Measurements from ENCODE around the gene IMP4. TPM values are rescaled to one million over a fixed set of nuclear protein-coding genes. Genes with fewer than 3 reads are reported as not detected.

The IMP4 gene
- total and polyA plus RNA-seq, 2 of the 4 experiments (the other 2 are of a cell fraction) = 154 to 169 TPM

- H4K8ac ChIP-seq (ENCODE audit: low read depth in 2 of 2, low read length in 2 of 2) = no peak overlapping the region
- H3K56ac ChIP-seq (ENCODE audit: extremely low read depth, insufficient read depth, low read length) = no peak overlapping the region
- no peak overlapping the region for H3K4me3 ChIP-seq (ENCODE audit: insufficient read depth, low read depth, low read length)
- peaks cover 8 to 19% of the 10 kb centered on the region in 2 experiments; a peak in 3 of 4 replicates for H3K79me1 ChIP-seq (ENCODE audit: low read depth in 1 of 2, low read length in 2 of 2)
- H3K27me3 ChIP-seq (ENCODE audit: control insufficient read depth, insufficient read depth, low read length) = no peaks in the 10 kb centered on the region
- ATAC-seq (ENCODE audit: low read depth) = no peak
- H2BK5ac ChIP-seq (ENCODE audit: low read depth, low read length, poor library complexity, severe bottlenecking) = no peak overlapping the region
- H2AFZ ChIP-seq (replicated peaks; ENCODE audit: low read length, poor library complexity) = no peak overlapping the region
- dilution Hi-C loops (cut with HindIII; ENCODE audit: low sequenced_read_pairs, unreplicated experiment) (no loop called here), intact Hi-C loops (cut with micrococcal nuclease) (no loop called here), in situ Hi-C loops (cut with MboI; ENCODE audit: low sequenced_read_pairs) (loop anchor here (25.0 kb wide), 1 partner anchor 754 kb away; the partner anchor contains the start of gene PLEKHB2)
- CTCF ChIA-PET = interaction anchor here (0.6 kb wide), 1 partner anchor 45 kb away, joined by 3 read pairs; no protein-coding TSS in a partner anchor
- no peaks in the 10 kb centered on the region for H3K36me3 ChIP-seq (ENCODE audit: control insufficient read depth, insufficient read depth, low read length)
- no TSS peak for BruUV-seq (replicated peaks)
- WGBS, 2 experiments (ENCODE audit: extremely low coverage in 2 of 2, insufficient read length in 1 of 2) = 93% methylated on average over 11 of the region's 33 CpGs; no CpG with 5 or more reads in 1 of the 2 experiments
- H3K4ac ChIP-seq (ENCODE audit: low read depth, low read length) = no peak overlapping the region
- no peak overlapping the region for H3K23ac ChIP-seq (ENCODE audit: low read depth, low read length)
- no peak overlapping the region for H3K18ac ChIP-seq (ENCODE audit: low read depth, low read length)
- no peak overlapping the region for H3K27ac ChIP-seq (ENCODE audit: insufficient read depth, low read length)
- peak overlapping the region; percentile 3 for H2AK9ac ChIP-seq (replicated peaks; ENCODE audit: low read depth, low read length, poor library complexity)
- POLR2A ChIA-PET (ENCODE audit: unreplicated experiment) = no interaction called here
- no peak overlapping the region for H2BK120ac ChIP-seq (ENCODE audit: low read depth, low read length)
- no peak overlapping the region for H2BK20ac ChIP-seq (ENCODE audit: low read depth, low read length)
- H2BK15ac ChIP-seq (ENCODE audit: low read depth, low read length) = no peak overlapping the region
- no peak for DNase-seq
- no peak overlapping the region for H3K9ac ChIP-seq (ENCODE audit: low read depth, low read length)
- no peak overlapping the region for H2AK5ac ChIP-seq (ENCODE audit: low read depth, low read length)
- H4K91ac ChIP-seq (ENCODE audit: insufficient read depth, low read depth, low read length) = no peak overlapping the region
- no peak overlapping the region for H4K5ac ChIP-seq (ENCODE audit: low read depth, low read length)
- no peaks in the 10 kb centered on the region for H4K20me1 ChIP-seq (ENCODE audit: insufficient read depth, low read length)
- H3K9me1 ChIP-seq (ENCODE audit: insufficient read depth, low read length) = 0 out of 2 replicates have a peak, but pooled peaks cover 9% of the 10 kb centered on the region
- H3K4me1 ChIP-seq (ENCODE audit: control insufficient read depth, insufficient read depth, low read length) = no peaks in the 10 kb centered on the region; the same call in 1 of the 2 replicates
- TF ChIP-seq CHD1 (IDR thresholded peaks at IDR 0.05; ENCODE audit: low read depth, low read length) = no peak
- no peak overlapping the region for H3K4me2 ChIP-seq (ENCODE audit: low read depth, low read length)
- no peaks in the 10 kb centered on the region for H3K9me3 ChIP-seq (ENCODE audit: control insufficient read depth, insufficient read depth, low read length)
- H3K14ac ChIP-seq (replicated peaks; ENCODE audit: low read depth, low read length) = no peak overlapping the region
These were observed 16.0 kb downstream of the IMP4 start for GRCh38 chr2:130358420-130359350.
